Skeletal muscle tissue (tissue), 4 donors: ENCODE data around the gene PTGER4. TPM values are rescaled to one million over a fixed set of nuclear protein-coding genes. Genes with fewer than 3 reads are reported as not detected.
"Not testable (repeated sequence)": the region's sequence is repeated elsewhere in the genome, so short reads cannot be mapped to it uniquely, and the experiment has no call there.

Source experiments
- H3K27ac ChIP-seq: one replicate; pipeline ENCODE4 v1.7.0; 2013; ENCODE audit warnings: mild to moderate bottlenecking, low read depth, low read length, inconsistent platforms
- H3K27me3 ChIP-seq, 3 donors: one replicate each; pipeline ENCODE4 v1.7.0; 2013; ENCODE audit warnings: low read length in 3 of 3; ENCODE audit not compliant: control insufficient read depth in 3 of 3, insufficient read depth in 3 of 3
- H3K36me3 ChIP-seq, 3 donors: one replicate each; pipeline ENCODE4 v1.7.0; 2013; ENCODE audit warnings: low read length in 3 of 3; ENCODE audit not compliant: control insufficient read depth in 3 of 3, insufficient read depth in 3 of 3
- H3K4me1 ChIP-seq, 3 donors: one replicate each; pipeline ENCODE4 v1.7.0; 2013; ENCODE audit warnings: low read length in 3 of 3, mild to moderate bottlenecking in 3 of 3; ENCODE audit not compliant: control insufficient read depth in 3 of 3, insufficient read depth in 3 of 3
- H3K4me3 ChIP-seq, 3 donors: one replicate each; pipeline ENCODE4 v1.7.0; 2013; ENCODE audit warnings: low read length in 3 of 3
- H3K9ac ChIP-seq, 3 donors: one replicate each; pipeline ENCODE4 v1.7.0; 2013; ENCODE audit warnings: low read length in 3 of 3, mild to moderate bottlenecking in 3 of 3, moderate library complexity in 2 of 3, low read depth in 1 of 3
- H3K9me3 ChIP-seq, 3 donors: one replicate each; pipeline ENCODE4 v1.7.0; 2013; ENCODE audit warnings: low read length in 3 of 3; ENCODE audit not compliant: control insufficient read depth in 3 of 3
- total RNA-seq: library from RNA; depleted of rRNA; stranded (reverse); fragments of >200 nt; gene quantifications from one replicate; pipeline ENCODE4 v1.2.3, GENCODE V29; 2014
- donor health status: Osteomylitis.

Gene PTGER4
- total RNA-seq, 1 donor from 2014 or later, result 10.4 TPM

DNA sequence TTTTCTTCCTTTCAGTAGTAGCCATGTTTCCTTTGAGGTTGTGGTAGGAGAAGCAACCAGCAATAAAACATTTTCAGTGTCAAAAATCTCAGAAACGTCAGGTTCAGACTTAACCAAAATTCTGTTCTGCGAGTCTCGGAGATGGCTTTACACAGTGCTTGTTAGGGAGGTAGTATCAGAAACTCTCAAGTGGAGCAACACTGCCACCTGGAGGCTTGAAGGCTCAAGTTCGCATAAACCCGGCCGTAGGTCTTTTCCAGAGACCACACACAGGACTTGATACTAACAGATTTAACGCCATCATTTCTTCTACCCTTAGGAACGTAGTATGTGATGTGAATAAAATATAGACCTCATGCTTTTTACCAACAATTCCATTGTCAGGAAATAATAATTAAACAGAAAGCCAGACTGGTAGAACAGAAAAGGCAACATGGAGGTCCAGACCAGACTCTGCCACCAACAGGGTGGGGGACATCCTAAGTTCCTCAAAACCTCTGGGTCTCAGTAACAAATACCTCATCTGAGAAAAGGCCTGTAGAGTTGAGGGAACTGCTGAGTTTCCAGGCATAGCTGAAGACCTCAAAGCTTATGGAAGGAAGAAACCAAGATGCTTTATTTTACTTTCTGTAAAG is 8.5 kb downstream of the PTGER4 start:
- Histone ChIP-seq H3K9me3 (no peaks in the 10 kb centered on the region), H3K4me1 (peaks cover 5 to 19% (median 9%) of the 10 kb centered on the region in 3 donors), H3K27ac (no peak overlapping the region), H3K36me3 (peaks cover 0 to 8% (median 5%) of the 10 kb centered on the region in 3 donors), H3K4me3 (peak overlapping the region in 1 of 3 donors; percentile 34), H3K27me3 (peaks cover 0 to 2% (median 0%) of the 10 kb centered on the region in 3 donors), H3K9ac (peak overlapping the region in 2 of 3 donors; percentile 4 to 21)

DNA sequence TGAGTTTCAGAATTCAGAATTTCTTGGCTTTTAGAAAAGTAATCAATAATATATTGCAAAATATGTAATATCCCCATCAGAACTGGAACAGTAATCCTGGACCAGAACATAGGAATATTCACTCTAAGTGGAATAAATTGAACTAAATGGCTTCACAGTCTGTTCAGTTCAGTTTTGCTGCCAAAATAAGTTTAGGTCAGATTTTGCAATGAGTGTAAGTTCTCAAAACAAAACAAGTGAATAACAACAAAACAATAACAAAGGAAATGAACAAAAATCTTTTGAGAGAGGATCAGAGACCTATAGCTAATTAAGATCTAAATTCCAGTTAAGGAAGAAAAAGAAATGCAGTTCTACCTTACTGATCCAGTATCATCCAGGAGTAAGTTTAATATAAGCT is 9.3 kb downstream of the PTGER4 start:
- H3K27me3 ChIP-seq, result no peaks in the 10 kb centered on the region
- peaks cover 5 to 19% (median 9%) of the 10 kb centered on the region in 3 donors for H3K4me1 ChIP-seq
- peak overlapping the region; percentile 14 for H3K27ac ChIP-seq
- no peak overlapping the region for H3K4me3 ChIP-seq
- peaks cover 0 to 8% (median 5%) of the 10 kb centered on the region in 3 donors for H3K36me3 ChIP-seq
- no peak overlapping the region for H3K9ac ChIP-seq
- H3K9me3 ChIP-seq, result no peaks in the 10 kb centered on the region

DNA sequence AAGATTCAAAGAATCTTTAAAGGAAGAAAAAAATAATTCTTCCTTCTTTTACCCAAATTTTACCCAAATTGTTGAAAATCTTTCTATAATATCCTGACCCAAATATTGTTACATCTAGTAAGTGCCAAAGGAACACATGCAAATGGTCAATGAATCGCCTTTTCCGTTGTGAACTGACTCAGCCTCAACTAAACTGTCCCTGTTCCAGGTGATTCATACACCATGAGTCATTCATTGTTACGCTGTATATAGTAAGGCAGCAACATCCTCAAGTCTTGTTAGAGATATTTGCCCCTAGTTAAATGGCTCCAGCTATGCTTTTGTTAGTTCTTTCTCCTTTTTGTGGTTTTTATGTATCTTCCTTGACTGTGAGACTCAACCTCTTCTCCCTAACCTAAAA is 9.7 kb downstream of the PTGER4 start:
- H3K9me3 ChIP-seq, result no peaks in the 10 kb centered on the region
- H3K27ac ChIP-seq, result peak overlapping the region; percentile 14
- peaks cover 3 to 8% (median 5%) of the 10 kb centered on the region in 3 donors for H3K36me3 ChIP-seq
- H3K4me1 ChIP-seq, result peaks cover 5 to 19% (median 9%) of the 10 kb centered on the region in 3 donors
- no peaks in the 10 kb centered on the region for H3K27me3 ChIP-seq
- H3K4me3 ChIP-seq, result no peak overlapping the region
- no peak overlapping the region for H3K9ac ChIP-seq

- H3K36me3 ChIP-seq, result peaks cover 4 to 8% (median 5%) of the 10 kb centered on the region in 3 donors
- no peak overlapping the region for H3K27ac ChIP-seq
- H3K27me3 ChIP-seq, result no peaks in the 10 kb centered on the region
- no peak overlapping the region for H3K4me3 ChIP-seq
- peaks cover 5 to 19% (median 9%) of the 10 kb centered on the region in 3 donors for H3K4me1 ChIP-seq
- H3K9ac ChIP-seq, result no peak overlapping the region
- H3K9me3 ChIP-seq, result no peaks in the 10 kb centered on the region
Measured at GRCh38 chr5:40690267-40690666, 10.6 kb downstream of the PTGER4 start.

GRCh38 chr5:40691894-40692293 is 12.2 kb downstream of the PTGER4 start:
- H3K36me3 ChIP-seq, result peaks cover 4 to 8% (median 5%) of the 10 kb centered on the region in 3 donors
- H3K27ac ChIP-seq, result no peak overlapping the region
- peaks cover 5 to 19% (median 9%) of the 10 kb centered on the region in 3 donors for H3K4me1 ChIP-seq

DNA sequence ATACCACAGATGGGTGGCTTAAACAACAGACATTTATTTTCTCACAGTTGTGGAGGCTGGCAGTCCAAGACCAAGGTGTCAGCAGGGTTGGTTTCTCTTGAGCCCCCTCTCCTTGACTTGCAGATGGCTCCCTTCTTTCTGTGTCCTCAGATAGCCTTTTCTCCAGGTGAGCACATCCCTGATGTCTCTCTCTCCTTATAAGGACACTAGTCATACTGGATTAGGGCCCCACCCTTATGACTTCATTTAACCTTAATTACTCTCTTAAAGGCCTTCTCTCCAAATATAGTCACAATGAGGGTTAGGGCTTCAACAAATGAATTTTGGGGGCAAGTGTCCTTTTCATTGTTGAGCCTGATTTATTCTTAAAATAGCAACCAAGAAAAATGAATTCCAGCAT is 14.7 kb downstream of the PTGER4 start:
- peaks cover 3 to 5% (median 3%) of the 10 kb centered on the region in 3 donors for H3K4me1 ChIP-seq
- no peak overlapping the region for H3K9ac ChIP-seq
- peaks cover 4 to 8% (median 5%) of the 10 kb centered on the region in 3 donors for H3K36me3 ChIP-seq
- no peaks in the 10 kb centered on the region for H3K27me3 ChIP-seq
- no peaks in the 10 kb centered on the region for H3K9me3 ChIP-seq
- H3K27ac ChIP-seq, result no peak overlapping the region
- H3K4me3 ChIP-seq, result no peak overlapping the region

More at GRCh38 chr5:40691894-40692293, 12.2 kb downstream of the PTGER4 start:
- no peak overlapping the region for H3K4me3 ChIP-seq
- H3K9me3 ChIP-seq, result no peaks in the 10 kb centered on the region
- no peaks in the 10 kb centered on the region for H3K27me3 ChIP-seq
- H3K9ac ChIP-seq, result no peak overlapping the region

- Histone ChIP-seq H3K27me3 (no peaks in the 10 kb centered on the region), H3K4me3 (no peak overlapping the region), H3K9me3 (peaks cover 0 to 3% (median 2%) of the 10 kb centered on the region in 3 donors), H3K9ac (no peak overlapping the region), H3K36me3 (no peaks in the 10 kb centered on the region), H3K27ac (no peak overlapping the region), H3K4me1 (no peaks in the 10 kb centered on the region)
Measured at GRCh38 chr5:40700116-40700782, 20.5 kb downstream of the PTGER4 start.

DNA sequence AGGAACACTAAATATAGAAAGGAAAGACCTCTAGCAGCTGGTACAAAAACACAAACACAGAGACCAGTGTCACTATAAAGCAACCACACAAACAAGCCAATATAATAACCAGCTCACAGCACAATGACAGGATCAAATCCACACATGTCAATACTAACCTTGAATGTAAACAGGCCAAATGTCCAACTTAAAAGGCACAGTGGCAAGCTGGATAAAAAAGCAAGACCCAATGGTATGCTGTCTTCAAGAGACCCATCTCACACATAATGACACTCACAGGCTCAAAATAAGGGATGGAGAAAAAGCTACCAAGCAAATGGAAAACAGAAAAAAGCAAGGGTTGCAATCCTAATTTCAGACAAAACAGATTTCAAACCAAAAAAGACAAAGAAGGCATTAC is 22.3 kb downstream of the PTGER4 start:
- not testable (repeated sequence) for H3K9me3 ChIP-seq, H3K36me3 ChIP-seq, H3K9ac ChIP-seq, H3K27me3 ChIP-seq, H3K4me1 ChIP-seq, H3K27ac ChIP-seq, H3K4me3 ChIP-seq

GRCh38 chr5:40705484-40705883 is 25.8 kb downstream of the PTGER4 start:
- not testable (repeated sequence) for H3K9me3 ChIP-seq, H3K4me3 ChIP-seq, H3K36me3 ChIP-seq, H3K27ac ChIP-seq, H3K4me1 ChIP-seq, H3K9ac ChIP-seq, H3K27me3 ChIP-seq

- not testable (repeated sequence) for H3K4me3 ChIP-seq, H3K9ac ChIP-seq, H3K9me3 ChIP-seq, H3K27me3 ChIP-seq, H3K36me3 ChIP-seq, H3K4me1 ChIP-seq, H3K27ac ChIP-seq
Measured at GRCh38 chr5:40710575-40710974, 30.9 kb downstream of the PTGER4 start.
